Smooth muscle cell (in vitro differentiated cells): ENCODE measurements around the gene ALK. TPM values are rescaled to one million over a fixed set of nuclear protein-coding genes. Genes with fewer than 3 reads are reported as not detected.

Source experiments
- DNase-seq: peaks from one replicate; lab custom pipeline; 2025; ENCODE audit not compliant: unreplicated experiment; lab: John Stamatoyannopoulos, UW
- H2AFZ ChIP-seq: fragments of 200-600 bp; sonication (generic); 2 replicates; pipeline ENCODE4 v1.6.0; 2016; ENCODE audit warnings: antibody characterized with exemption, low read depth, mild to moderate bottlenecking
- H3F3A ChIP-seq: fragments of 200-600 bp; sonication (generic); 2 replicates; pipeline ENCODE4 v1.6.0; 2017; ENCODE audit warnings: antibody characterized with exemption, low read depth
- H3K27ac ChIP-seq: fragments of 200-600 bp; sonication (generic); 2 replicates; pipeline ENCODE4 v1.5.1; 2016; ENCODE audit warnings: low read depth, mild to moderate bottlenecking
- H3K27me3 ChIP-seq: fragments of 200-600 bp; sonication (generic); 2 replicates; pipeline ENCODE4 v1.6.1; 2016; ENCODE audit warnings: low read depth, mild to moderate bottlenecking
- H3K36me3 ChIP-seq: fragments of 200-600 bp; sonication (generic); 2 replicates; pipeline ENCODE4 v1.5.1; 2016; ENCODE audit warnings: low read depth
- H3K4me1 ChIP-seq: fragments of 200-600 bp; sonication (generic); 2 replicates; pipeline ENCODE4 v1.5.1; 2016; ENCODE audit warnings: low read depth
- H3K4me2 ChIP-seq: fragments of 200-600 bp; sonication (generic); 2 replicates; pipeline ENCODE4 v1.6.0; 2016; ENCODE audit warnings: mild to moderate bottlenecking
- H3K4me3 ChIP-seq: fragments of 200-600 bp; sonication (generic); 2 replicates; pipeline ENCODE4 v1.5.1; 2016; ENCODE audit warnings: mild to moderate bottlenecking
- H3K79me2 ChIP-seq: fragments of 200-600 bp; sonication (generic); 2 replicates; pipeline ENCODE4 v1.6.0; 2016; ENCODE audit warnings: low read depth, mild to moderate bottlenecking
- H3K9ac ChIP-seq: fragments of 200-600 bp; sonication (generic); 2 replicates; pipeline ENCODE4 v1.6.0; 2016; ENCODE audit warnings: low read depth
- H3K9me3 ChIP-seq: fragments of 200-600 bp; sonication (generic); replicated peaks from 2 replicates; pipeline ENCODE4 v1.5.1; 2016; ENCODE audit warnings: low read depth
- H4K20me1 ChIP-seq: fragments of 200-600 bp; sonication (generic); 2 replicates; pipeline ENCODE4 v1.6.0; 2016; ENCODE audit warnings: low read depth
- CTCF ChIP-seq: fragments of 200-600 bp; sonication (generic); IDR thresholded peaks from 2 replicates; pipeline ENCODE4 v1.5.1; 2017; ENCODE audit warnings: borderline replicate concordance, mild to moderate bottlenecking, antibody characterized with exemption; ENCODE audit not compliant: insufficient read depth, poor library complexity, severe bottlenecking
- WGBS: methylation state at CpG from one replicate; pipeline ENCODE4 v1.1.7; 2016; ENCODE audit warnings: low lambda C conversion rate; 5-methylcytosine and 5-hydroxymethylcytosine counted together
- polyA plus RNA-seq: library from polyadenylated mRNA; unstranded; fragments of >200 nt; fragmentation: Nextera tagmentation; extraction: Ambion mirVana; gene quantifications from 2 replicates; pipeline ENCODE4 v1.2.1, GENCODE V29; 2016
- total RNA-seq: library from RNA; depleted of rRNA; stranded (reverse); fragments of >200 nt; gene quantifications from 2 replicates; pipeline ENCODE4 v1.2.3, GENCODE V29; 2014

The ALK gene
- total and polyA plus RNA-seq, 2 experiments from 2014 or later, result 0.13 to 0.19 TPM

- DNase-seq, result no peak
- H2AFZ ChIP-seq, result no peak overlapping the region
- H3K4me2 ChIP-seq, result no peak overlapping the region
- no peak overlapping the region for H3K27ac ChIP-seq
- no peak overlapping the region for H3K9ac ChIP-seq
- no peak for TF ChIP-seq CTCF
- no peaks in the 10 kb centered on the region for H3K9me3 ChIP-seq
- H3F3A ChIP-seq, result no peaks in the 10 kb centered on the region
- no peaks in the 10 kb centered on the region for H3K36me3 ChIP-seq
- H3K79me2 ChIP-seq, result no peaks in the 10 kb centered on the region
- H4K20me1 ChIP-seq, result no peaks in the 10 kb centered on the region
- H3K4me1 ChIP-seq, result no peaks in the 10 kb centered on the region
- peaks cover 7% of the 10 kb centered on the region for H3K27me3 ChIP-seq
- H3K4me3 ChIP-seq, result no peak overlapping the region
These were observed 495.0 kb downstream of the ALK start for GRCh38 chr2:29426354-29426753.

- Histone ChIP-seq H3K27ac (no peak overlapping the region), H3K36me3 (no peaks in the 10 kb centered on the region), H3K27me3 (peaks cover 7% of the 10 kb centered on the region), H3K9ac (no peak overlapping the region), H3K9me3 (no peaks in the 10 kb centered on the region), H3K4me3 (no peak overlapping the region), H2AFZ (no peak overlapping the region), H3K79me2 (no peaks in the 10 kb centered on the region), H4K20me1 (no peaks in the 10 kb centered on the region), H3F3A (no peaks in the 10 kb centered on the region), H3K4me1 (no peaks in the 10 kb centered on the region), H3K4me2 (no peak overlapping the region)
- DNase-seq, result no peak
- WGBS, result 100% methylated on average over 1 of the region's 1 CpG
- TF ChIP-seq CTCF, result no peak
These were observed 495.5 kb downstream of the ALK start for GRCh38 chr2:29425866-29426265.

GRCh38 chr2:29423061-29423666, 498.2 kb downstream of the ALK start:
- H3K79me2 ChIP-seq, result no peaks in the 10 kb centered on the region
- 70% methylated on average over 6 of the region's 6 CpGs for WGBS
- H3F3A ChIP-seq, result no peaks in the 10 kb centered on the region
- no peaks in the 10 kb centered on the region for H4K20me1 ChIP-seq
- H3K9me3 ChIP-seq, result no peaks in the 10 kb centered on the region
- H2AFZ ChIP-seq, result no peak overlapping the region
- H3K4me1 ChIP-seq, result no peaks in the 10 kb centered on the region
- no peak for DNase-seq
- peaks cover 7% of the 10 kb centered on the region for H3K27me3 ChIP-seq
- no peak overlapping the region for H3K4me3 ChIP-seq
- H3K36me3 ChIP-seq, result no peaks in the 10 kb centered on the region
- no peak for TF ChIP-seq CTCF
- no peak overlapping the region for H3K4me2 ChIP-seq
- H3K9ac ChIP-seq, result no peak overlapping the region
- H3K27ac ChIP-seq, result no peak overlapping the region
